GM21367 (cell line): ENCODE data around the gene PLA2G2C.

Experiments used
- ATAC-seq: cut with Tn5 transposase; IDR thresholded peaks from one replicate; pipeline ENCODE4 v1.9.1; 2021; ENCODE audit not compliant: unreplicated experiment

Gene PLA2G2C

GRCh38 chr1:20209471-20209870, 23.2 kb upstream of the PLA2G2C start:
- no peak for ATAC-seq

GRCh38 chr1:20207546-20207945, 21.2 kb upstream of the PLA2G2C start:
- ATAC-seq: no peak

DNA sequence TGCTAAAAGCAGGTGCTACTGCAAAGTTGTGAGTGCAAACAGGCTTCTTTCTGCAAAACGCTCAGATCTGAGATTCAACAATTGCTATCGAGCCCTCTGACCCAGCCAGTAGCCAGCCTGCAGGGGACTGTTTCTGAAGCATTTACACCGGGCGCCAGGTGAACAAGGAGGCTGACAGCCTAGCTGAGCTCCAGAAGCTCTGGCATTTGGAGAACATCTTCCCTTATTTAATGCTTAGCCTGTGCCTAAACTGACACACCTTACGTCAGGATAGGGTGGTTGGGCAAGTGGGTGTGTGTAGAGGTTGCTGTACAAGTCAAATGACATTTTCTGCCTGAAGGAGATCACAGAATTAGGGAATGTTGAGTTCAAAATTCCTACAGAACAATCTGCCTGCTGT, 15.8 kb upstream of the PLA2G2C start:
- no peak for ATAC-seq

- no peak for ATAC-seq
Measured at GRCh38 chr1:20200966-20201365, 14.6 kb upstream of the PLA2G2C start.

DNA sequence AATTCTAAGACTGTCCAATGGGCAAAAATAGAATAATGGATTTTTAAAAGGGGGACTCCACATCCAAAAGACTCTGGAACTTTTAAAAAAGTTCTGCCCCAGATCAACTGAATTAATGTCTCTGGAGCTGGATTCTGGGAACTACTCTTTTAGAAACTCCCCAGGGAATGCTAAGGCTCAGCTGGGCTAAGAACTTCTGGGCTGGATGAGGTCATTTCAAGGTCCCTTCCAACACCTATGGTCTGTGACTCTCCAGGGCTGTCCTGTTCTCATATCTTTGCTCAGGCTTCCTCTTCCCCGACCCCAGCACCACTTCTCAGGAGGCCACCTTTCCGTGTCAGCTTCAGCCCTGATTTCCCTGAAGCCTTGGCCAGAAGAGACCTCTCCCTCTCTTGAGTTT, 13.5 kb upstream of the PLA2G2C start:
- ATAC-seq: no peak

- no peak for ATAC-seq
Measured at GRCh38 chr1:20199403-20199802, 13.1 kb upstream of the PLA2G2C start.

- ATAC-seq: no peak
Measured at GRCh38 chr1:20198918-20199317, 12.6 kb upstream of the PLA2G2C start.

DNA sequence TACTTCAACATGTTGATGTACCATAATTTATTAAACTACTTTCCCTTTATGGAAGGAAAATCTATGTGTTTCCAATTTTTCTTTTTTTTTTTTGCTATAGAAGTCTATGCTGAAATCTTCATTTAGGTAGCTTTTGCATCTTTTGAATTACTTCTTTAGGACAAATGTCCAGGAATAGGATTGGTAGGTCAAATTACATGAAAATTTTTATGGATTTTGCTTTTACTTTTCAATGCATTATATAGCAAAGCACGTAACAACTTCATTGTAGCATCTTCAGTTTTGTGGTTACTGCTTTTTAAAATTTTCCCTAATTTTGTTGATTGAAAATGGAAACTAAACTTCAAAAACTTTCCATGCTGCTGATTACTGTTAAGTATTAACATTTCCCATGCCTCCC, 12.0 kb upstream of the PLA2G2C start:
- ATAC-seq: no peak

GRCh38 chr1:20197329-20197791, 11.0 kb upstream of the PLA2G2C start:
- no peak for ATAC-seq

DNA sequence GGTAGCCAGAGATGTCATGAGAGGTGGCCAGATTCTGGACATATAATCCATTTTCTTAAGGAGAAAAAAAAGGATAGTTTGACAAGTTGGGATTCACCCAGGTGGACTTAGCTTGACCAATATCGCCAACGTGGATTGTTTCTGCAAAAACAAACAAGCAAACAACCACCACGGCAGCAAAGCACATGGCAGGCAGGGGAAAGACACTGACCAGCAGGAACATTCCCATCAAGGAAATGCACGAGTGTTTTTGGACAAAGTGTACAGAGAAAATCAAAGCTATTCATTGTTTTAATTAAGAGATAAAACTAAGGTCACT, 9.1 kb upstream of the PLA2G2C start:
- no peak for ATAC-seq

- no peak for ATAC-seq
Measured at GRCh38 chr1:20194757-20195461, 8.6 kb upstream of the PLA2G2C start.

DNA sequence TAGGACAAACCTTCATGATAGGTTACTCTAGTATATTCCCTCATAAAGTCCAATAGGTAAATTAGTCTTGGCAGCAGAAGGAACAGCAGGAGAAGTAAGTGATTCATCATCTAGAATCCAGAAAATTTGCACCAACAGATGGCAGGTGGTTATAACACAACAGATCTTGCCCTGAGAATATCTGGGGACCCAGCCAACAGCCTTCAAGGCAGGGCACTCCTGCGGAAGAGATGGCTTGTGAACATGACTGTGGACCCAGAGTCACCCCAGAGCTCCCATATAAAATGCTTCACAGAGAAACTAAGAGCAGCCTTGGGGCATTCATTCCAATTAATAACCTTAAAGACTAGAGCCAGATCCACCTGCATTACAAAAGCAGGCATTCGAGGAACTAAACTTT, 7.9 kb upstream of the PLA2G2C start:
- no peak for ATAC-seq

DNA sequence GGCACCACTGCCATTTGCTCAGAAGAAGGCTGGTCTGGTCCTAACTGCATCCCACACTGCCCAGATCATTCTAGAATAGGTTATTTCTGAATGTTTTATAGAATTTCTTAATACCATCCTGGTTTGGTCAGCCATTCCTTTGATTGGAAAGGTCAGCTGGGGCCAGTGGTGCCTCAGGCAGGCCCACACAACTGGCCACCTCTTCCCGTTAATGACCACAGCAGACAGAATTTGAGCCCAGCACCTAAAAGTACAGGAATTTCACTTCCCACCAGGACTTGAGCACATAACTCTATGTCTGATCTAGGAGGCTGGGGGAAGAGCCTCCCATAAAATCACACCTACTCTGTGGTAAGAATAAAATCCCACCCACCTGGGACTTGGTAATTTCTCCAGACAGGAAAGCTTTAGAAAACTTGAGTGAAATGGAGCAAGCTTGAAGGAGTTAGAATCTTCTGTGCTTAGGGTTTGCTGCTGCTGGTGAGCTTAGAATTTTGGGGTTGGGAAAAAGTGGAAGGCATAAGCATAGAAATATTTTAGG, 6.6 kb upstream of the PLA2G2C start:
- no peak for ATAC-seq

DNA sequence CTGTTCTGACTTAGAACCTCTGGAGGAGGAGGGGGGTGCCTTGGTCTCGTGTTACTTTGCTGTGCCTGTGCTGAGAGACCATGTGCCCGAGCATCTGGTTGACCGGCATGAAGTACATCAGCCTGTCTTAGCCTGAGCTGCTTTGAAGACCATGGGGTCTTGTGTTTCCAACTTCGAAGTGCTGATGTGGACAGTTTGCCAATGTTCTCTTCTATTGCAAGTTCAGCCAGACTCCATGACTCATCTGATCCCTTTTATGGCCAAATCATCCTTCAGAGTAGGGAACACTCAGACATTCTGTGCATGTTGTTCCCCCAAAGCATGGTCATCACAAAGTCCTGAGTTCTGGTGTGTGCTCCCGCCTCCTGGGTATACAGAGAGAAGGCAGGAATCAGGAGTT, 6.0 kb upstream of the PLA2G2C start:
- no peak for ATAC-seq

DNA sequence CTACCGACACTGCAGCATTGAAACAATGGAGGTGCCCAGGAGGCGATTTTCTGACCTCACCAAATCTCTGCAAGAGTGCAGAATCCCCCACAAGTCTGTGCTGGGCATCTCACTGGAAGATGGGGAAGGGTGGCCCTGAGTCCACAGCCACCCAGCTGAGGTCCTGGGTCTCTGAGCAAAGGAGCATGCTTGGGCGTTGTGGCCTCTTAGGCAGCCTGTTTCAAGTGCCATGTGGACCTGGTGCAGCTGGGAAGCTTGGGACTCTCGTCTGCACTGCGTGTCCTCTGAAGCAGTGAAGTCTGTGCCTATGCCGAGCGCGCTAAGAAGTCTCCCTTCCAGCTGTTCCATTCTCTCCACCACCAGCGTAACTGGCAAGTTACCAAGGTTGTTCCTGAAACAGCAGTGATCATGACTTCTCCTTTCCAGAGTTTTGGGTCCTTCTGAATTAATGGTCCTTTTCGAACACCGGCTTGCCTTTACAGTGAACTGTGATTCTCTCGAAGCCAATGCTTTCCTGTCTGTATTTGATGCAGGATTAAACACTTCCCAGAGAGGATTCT, 5.0 kb upstream of the PLA2G2C start:
- no peak for ATAC-seq

DNA sequence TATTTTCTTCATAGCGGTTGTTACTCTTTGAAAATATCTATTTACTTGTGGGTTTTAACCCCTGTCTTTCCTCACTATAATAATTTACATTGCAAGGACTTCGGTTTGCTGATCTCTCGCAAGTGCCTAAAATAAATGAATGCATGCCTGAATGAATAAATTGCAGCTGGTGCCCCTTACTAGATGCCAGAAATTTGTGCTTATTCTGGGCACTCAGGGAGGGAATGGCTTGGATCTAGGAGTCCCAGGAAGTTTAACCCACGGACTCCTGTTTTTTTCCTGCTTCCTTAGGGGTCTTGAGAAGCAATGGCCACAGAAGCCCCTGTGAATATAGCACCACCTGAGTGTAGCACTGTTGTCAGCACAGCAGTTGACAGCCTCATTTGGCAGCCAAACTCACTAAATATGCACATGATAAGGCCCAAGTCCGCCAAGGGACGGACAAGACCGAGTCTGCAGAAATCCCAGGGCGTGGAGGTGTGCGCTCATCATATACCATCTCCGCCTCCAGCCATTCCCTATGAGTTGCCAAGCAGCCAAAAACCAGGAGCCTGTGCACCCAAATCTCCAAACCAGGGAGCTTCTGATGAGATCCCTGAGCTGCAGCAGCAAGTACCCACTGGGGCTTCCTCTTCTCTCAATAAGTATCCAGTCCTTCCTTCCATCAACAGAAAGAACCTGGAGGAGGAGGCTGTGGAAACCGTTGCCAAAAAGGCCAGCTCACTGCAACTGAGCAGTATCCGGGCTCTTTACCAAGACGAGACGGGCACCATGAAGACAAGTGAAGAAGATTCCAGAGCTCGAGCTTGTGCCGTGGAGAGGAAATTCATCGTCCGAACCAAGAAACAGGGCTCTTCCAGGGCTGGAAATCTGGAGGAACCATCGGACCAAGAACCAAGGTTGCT, 4.2 kb upstream of the PLA2G2C start:
- no peak for ATAC-seq

DNA sequence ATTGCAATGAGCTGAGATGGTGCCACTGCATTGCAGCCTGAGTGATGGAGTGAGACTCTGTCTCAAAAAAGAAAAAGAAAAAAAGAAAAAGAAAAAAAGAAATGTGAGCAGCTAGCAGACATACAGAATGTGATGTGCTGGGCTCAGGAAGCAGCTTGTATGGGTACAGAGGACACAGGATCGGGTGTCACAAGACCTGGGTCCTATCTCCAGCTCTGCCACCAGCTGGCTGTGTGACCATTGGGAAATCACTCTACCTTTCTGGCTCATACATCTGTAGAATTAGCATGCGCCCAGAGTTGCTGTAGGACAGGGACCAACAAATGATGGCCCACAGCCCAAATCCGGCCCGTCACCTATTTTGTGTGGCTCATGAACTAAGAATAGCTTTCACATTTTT, 3.3 kb upstream of the PLA2G2C start:
- ATAC-seq: no peak

- no peak for ATAC-seq
Measured at GRCh38 chr1:20188455-20188817, 2.1 kb upstream of the PLA2G2C start.

GRCh38 chr1:20187813-20188454, 1.6 kb upstream of the PLA2G2C start:
- no peak for ATAC-seq

DNA sequence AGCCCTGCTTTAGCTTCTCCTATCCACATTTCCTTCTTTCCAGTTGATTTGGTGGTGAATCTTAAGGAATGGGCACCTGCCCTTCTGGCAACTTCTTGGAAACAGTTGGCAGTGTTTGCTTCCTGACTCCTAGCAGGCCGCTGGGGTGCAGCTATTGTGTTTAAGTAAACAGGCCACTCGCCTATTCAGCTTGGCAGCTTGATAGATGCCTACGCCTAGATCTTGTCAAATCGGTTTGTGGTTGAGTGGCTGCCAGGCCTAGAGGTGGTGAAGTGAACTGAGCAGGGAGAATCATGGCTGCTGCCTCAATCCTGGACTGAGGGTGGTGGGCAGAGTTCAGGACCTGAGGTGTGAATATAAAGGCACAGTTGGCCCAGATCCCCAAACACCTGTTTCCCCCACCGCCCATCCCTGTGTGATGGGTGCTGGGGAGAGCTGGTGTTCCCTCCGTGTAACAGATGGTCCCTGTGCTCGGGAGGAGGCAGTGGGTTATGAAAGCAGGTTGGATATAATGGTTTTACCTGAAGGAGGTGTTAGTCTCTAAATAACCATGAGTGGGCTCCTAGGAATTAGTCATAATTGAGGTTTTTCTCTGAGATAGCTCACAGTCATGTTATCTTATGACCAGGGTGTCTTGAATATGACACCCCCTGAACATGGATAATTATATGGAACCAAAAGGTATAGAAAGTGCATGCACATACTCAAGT, 940 bp upstream of the PLA2G2C start:
- ATAC-seq: no peak
